GOT3 (cell line): Measurements from ENCODE around the gene SSR4.

Experiments used
- DNase-seq: peaks from one replicate; lab custom pipeline; 2025; ENCODE audit warnings: mixed read lengths; lab: John Stamatoyannopoulos, UW

Gene SSR4

DNA sequence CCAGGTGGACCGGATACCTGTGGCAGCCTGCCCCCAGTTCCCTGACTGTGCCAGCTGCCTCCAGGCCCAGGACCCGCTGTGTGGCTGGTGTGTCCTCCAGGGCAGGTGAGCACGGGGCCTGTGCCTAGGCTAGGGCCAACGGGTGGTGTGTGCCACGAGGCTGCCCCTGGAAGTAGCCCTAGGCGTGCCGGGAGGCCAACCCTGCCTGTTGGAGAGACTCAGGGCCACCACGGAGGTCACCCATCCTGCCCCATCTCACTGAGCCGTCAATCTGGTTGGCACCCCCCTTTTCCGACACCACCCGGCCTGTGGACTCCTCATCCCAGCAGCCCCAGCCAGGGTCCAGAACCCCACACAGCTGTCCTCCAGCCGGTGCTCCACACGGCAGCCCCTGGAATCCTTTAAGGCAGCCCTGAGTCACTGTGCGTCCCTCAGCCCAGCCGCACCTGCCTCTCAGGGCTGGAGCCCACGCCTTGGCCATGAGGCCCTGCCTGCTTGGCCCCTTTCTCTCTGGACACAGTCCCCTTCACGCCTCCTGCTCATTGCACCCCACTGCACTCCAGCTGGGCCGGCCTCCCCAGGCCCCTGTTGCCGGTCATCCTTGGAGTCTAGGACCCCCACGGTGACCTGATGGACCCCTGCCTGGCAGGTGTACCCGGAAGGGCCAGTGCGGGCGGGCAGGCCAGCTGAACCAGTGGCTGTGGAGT is 25.2 kb upstream of the SSR4 start:
- DNase-seq = no peak

GRCh38 chrX:153769865-153770600 is 24.4 kb upstream of the SSR4 start:
- DNase-seq = no peak

GRCh38 chrX:153770601-153771414 is 23.7 kb upstream of the SSR4 start:
- no peak for DNase-seq

DNA sequence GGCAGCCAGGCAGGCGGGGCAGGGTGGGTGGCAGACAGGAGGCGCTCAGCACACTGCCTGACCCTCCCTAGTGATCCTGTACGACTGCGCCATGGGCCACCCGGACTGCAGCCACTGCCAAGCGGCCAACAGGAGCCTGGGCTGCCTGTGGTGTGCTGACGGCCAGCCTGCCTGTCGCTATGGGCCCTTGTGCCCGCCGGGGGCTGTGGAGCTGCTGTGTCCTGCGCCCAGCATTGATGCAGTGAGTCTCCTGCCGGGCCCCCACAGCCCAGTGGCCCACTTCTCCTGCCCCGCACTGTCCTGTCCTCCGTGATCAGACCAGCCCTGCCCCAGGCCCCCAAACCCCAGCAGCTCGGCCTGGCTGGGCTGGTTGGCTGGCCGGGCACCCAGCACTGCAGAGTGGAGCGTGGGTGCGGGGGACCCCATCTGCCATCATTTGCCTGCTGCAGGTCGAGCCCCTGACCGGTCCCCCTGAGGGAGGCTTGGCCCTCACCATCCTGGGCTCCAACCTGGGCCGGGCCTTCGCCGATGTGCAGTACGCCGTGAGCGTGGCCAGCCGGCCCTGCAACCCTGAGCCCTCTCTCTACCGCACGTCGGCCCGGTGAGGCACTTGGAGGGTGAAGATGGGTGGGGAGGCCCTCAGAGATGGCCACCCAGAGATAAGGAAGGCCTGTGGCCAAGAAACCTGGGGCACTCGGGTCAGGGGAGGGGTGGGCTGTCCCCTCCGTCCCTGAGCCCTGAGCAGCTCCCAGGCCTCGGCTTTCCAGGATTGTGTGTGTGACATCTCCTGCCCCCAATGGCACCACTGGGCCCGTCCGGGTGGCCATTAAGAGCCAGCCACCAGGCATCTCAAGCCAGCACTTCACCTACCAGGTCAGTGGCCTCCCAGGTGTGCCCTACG is 22.8 kb upstream of the SSR4 start:
- DNase-seq = no peak

GRCh38 chrX:153772316-153773217 is 21.9 kb upstream of the SSR4 start:
- no peak for DNase-seq

DNA sequence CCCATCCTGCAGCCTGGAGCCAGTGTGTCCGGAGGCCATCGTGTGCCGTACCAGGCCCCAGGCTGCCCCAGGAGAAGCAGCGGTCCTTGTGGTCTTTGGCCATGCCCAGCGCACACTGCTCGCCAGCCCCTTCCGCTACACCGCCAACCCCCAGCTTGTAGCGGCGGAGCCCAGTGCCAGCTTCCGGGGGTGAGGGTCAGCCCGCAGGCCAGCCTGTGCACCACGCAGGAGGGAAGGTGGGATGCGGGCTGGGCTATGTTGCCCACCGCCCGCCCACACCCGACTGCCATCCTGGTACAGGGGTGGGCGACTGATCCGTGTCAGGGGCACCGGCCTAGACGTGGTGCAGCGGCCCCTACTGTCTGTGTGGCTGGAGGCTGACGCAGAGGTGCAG is 21.3 kb upstream of the SSR4 start:
- no peak for DNase-seq

DNA sequence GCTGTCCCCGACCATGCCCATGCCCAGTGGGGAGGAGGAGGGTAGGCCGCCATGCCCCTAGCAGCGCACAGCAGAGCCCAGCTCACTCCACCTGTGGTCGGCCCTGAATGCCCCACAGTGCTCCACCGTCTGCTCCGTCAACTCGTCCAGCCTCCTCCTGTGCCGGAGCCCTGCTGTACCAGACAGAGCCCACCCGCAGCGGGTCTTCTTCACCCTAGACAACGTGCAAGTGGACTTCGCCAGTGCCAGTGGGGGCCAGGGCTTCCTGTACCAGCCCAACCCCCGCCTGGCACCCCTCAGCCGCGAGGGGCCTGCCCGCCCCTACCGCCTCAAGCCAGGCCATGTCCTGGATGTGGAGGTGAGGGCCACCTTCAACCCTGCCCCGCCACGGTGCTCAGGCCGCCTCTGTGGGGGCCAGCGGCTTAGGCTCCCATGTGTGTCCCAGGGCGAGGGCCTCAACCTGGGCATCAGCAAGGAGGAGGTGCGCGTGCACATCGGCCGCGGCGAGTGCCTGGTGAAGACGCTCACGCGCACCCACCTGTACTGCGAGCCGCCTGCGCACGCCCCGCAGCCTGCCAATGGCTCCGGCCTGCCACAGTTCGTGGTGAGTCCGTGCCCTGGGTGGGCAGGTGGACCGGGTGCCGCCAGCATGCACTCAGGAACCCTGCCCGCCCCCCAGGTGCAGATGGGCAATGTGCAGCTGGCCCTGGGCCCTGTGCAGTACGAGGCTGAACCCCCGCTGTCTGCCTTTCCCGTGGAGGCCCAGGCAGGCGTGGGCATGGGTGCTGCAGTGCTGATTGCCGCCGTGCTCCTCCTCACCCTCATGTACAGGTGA is 20.5 kb upstream of the SSR4 start:
- DNase-seq = no peak

- DNase-seq = no peak
These were observed 19.7 kb upstream of the SSR4 start for GRCh38 chrX:153774576-153775292.

DNA sequence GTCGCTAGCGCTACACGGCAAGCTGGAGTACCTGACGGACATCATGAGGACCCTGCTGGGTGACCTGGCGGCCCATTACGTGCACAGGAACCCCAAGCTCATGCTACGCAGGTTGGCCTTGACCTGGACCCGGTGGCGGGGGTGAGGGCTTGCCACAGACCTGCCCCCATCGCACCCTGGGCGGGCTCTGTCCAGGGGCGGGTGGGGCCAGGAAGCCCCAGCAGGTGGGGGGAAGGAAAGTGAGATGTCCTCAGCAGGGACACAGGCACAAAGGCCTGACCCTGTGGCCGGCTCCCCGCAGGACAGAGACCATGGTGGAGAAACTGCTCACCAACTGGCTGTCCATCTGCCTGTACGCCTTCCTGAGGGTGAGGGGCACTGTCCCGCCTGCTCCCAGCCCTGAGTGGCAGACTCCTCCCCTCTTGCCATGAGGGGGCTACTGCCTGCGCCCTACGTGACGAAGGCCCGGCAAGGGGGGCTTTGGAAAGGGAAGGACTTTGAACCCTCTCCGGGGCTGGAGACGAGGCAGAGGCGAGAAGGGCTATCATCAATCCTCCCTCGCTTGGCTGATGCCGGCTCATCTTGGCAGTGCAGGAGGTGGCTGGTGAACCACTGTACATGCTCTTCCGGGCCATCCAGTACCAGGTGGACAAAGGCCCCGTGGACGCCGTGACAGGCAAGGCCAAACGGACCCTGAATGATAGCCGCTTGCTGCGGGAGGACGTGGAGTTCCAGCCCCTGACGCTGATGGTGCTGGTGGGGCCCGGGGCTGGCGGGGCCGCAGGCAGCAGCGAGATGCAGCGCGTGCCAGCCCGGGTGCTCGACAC is 19.0 kb upstream of the SSR4 start:
- DNase-seq = no peak

DNA sequence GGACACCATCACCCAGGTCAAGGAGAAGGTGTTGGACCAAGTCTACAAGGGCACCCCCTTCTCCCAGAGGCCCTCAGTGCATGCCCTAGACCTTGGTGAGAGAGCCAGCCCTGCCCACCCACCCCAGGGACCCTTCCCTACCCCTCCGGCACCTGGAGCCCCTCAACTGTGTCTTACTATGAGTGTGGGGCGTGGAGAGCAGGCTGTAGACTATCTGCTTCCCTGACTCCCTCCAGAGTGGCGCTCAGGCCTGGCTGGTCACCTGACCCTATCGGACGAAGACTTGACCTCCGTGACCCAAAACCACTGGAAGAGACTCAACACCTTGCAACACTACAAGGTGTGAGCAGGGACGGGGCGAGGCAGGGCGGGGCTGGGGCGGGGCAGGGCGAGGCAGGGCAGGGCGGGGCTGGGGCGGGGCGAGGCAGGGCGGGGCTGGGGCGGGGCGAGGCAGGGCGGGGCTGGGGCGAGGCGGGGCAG is 18.3 kb upstream of the SSR4 start:
- no peak for DNase-seq

- no peak for DNase-seq
These were observed 17.8 kb upstream of the SSR4 start for GRCh38 chrX:153776611-153777045.

DNA sequence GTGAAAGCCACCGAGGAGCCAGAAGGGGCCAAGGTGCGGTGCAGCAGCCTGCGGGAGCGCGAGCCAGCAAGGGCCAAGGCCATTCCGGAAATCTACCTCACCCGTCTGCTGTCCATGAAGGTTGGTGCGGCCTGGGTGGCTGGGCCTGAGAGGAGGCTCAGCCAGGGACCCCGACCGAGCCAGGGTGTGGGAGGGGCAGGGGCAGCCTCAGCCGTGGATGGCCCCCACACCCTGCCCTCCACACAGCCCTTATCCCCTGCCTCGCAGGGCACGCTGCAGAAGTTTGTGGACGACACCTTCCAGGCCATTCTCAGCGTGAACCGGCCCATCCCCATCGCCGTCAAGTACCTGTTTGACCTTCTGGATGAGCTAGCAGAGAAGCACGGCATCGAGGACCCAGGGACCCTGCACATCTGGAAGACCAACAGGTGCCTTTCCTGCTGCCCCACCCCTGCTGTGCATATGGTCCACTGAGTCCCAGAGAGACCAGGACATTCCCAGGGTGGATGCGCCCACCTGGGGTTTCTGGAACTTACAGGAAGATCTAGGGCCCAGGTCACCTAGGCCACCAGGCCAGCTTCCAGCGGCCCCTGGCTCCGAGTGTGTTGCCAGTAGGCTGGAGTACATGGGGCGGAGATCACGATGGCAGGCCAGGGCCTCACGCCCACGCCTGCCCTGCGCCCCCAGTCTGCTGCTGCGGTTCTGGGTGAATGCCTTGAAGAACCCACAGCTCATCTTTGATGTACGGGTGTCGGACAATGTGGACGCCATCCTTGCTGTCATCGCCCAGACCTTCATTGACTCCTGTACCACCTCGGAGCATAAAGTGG is 17.0 kb upstream of the SSR4 start:
- DNase-seq = no peak

- no peak for DNase-seq
These were observed 16.3 kb upstream of the SSR4 start for GRCh38 chrX:153778181-153778580.

- DNase-seq = no peak
These were observed 15.8 kb upstream of the SSR4 start for GRCh38 chrX:153778684-153779101.

DNA sequence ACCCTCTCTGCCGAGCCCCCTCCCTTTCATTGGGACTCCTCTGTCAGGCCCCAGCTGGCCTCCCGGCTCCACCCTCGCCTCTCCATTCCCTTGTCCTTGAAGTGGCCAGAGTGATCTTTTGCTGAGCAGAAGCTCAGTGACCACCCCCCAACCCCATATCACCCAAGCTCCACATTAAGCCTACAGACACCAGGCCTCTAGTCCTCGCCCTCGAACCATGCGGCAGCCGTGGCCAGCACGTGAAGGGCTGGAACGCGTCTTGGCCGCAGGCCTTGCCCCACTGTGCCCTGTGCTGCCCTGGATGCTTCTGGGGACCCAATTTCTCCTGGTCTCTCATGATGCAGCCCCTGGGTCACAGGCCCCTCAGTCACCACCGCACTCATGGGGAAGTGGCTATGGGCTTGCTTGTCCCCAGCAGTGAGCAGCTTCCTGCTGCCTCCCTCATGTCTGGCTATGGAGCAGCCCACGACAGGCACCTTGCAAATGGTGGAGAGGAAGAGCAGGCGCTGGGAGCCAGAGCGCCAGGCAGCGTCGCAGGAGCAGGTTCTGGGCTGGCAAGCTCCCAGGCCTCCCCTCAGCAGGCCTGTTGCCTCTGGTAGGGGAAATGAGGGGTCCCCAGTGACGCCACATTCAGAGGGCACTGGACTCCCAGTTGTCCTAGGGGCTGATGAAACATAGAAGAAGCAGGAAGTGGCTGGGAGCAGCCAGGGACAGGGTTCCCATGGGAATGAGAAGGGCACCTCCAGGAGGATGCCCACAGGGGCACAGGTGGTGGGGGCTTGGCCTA is 14.4 kb upstream of the SSR4 start:
- no peak for DNase-seq
